Measurements from ENCODE around the gene GTF2H1. TPM values are rescaled to one million over a fixed set of nuclear protein-coding genes. Genes with fewer than 3 reads are reported as not detected.
"Not testable (repeated sequence)": the region's sequence is repeated elsewhere in the genome, so short reads cannot be mapped to it uniquely, and the experiment has no call there.

GTF2H1 gene
- total RNA-seq, 1 donor from 2014 or later, result 24.4 TPM

GRCh38 chr11:18397921-18398320, 75.6 kb downstream of the GTF2H1 start:
- ATAC-seq (ENCODE audit: poor library complexity) (no peak), DNase-seq (no peak)
- intact Hi-C loops (cut with DNase I), result loop anchor here (5.0 kb wide), 1 partner anchor 76 kb away; the partner anchor contains the start of genes GTF2H1 and HPS5

DNA sequence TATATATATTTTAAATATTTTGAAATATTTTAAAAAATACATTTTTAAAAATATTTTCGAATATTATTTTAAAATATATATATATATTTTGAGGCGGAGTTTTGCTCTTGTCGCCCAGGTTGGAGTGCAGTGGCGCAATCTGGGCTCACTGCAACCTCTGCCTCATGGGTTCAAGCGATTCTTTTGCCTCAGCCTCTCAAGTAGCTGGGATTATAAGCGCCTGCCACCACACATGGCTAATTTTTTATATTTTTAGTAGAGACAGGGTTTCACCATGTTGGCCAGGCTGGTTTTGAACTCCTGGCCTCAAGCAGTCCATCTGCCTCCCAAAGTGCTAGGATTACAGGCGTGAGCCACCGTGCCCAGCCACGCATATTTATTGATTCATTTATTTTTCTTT, 78.7 kb downstream of the GTF2H1 start:
- intact Hi-C loops (cut with DNase I); ATAC-seq (ENCODE audit: poor library complexity); DNase-seq: not testable (repeated sequence)

- DNase-seq, result no peak
- ATAC-seq (ENCODE audit: poor library complexity), result no peak
- intact Hi-C loops (cut with DNase I), result no loop called here
Observed at GRCh38 chr11:18404062-18404461, 81.7 kb downstream of the GTF2H1 start.

DNA sequence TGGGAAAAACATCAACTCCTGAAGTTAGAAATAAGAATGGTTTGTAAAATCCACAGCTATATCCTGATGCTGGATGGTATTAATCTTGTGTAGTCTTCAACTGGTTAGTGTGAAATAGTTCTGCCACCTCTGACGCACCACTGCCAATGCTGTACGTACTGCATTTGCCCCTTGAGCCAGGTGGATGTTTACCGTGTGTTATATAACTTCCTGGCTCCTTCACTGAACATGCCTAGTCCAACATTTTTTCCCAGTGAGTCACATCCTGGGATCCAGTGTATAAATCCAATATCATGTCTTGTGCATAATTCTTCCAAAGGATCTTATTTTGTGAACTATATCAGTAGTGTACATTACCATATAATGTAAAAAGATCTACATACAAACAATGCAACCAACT, 85.0 kb downstream of the GTF2H1 start:
- intact Hi-C loops (cut with DNase I); DNase-seq; ATAC-seq (ENCODE audit: poor library complexity): not testable (repeated sequence)

DNA sequence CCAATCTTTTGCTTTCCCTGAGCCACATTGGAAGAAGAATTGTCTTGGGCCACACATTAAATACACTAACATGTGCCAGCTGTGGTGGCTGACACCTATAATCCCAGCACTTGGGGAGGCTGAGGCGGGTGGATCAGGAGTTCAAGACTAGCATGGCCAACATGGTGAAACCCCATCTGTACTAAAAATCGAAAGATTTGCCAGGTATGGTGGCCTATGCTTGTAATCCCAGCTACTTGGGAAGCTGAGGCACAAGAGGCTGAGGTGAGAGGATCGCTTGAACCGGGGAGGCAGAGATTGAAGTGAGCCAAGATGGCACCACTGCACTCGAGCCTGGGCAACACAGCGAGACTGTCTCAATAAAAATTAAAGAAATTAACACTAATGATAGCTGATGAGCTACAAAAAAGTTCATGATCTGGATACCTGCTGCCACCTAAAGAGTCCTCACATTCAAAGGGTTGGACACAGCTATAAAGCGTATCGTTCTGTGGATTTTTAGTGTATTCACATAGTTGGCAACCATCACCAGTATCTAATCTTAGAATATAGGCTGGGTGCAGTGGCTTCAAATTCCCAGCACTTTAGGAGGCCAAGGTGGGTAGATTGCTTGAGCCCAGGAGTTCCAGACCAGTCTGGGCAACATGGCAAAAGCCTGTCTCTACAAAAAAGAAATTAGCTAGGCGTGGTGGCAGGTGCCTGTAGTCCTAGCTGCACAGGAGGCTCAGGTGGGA, 86.4 kb downstream of the GTF2H1 start:
- intact Hi-C loops (cut with DNase I), result no loop called here
- ATAC-seq (ENCODE audit: poor library complexity) (no peak), DNase-seq (no peak)

DNA sequence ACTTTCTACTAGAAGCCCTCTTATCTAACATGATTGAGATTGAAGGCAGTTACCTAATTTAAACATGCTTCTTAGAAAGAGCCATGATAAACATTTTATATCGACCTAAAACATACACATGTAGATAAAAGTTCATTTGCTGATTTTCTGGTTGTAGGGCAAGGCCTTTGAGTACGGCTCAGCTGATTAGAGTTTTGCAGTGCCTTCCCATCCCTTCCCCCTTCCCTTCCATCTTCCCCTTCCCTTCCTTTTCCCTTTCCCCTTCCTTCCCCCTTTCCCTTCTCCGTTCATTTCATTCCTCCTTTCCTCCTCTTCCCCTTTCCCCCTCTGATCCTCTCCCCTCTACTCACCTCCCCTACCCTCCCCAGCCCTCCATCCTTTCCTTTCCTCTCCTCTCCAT, 94.1 kb downstream of the GTF2H1 start:
- intact Hi-C loops (cut with DNase I), result no loop called here
- ATAC-seq (ENCODE audit: poor library complexity) (no peak), DNase-seq (no peak)

Small RNA genes within 50 kb of the gene (microRNA-seq; reads per million reads assigned to microRNA genes)
- not detected for gene MIR3159

Other genes starting within 250 kb of the GTF2H1 start
- gene SAAL1, start 216.5 kb upstream of the GTF2H1 start, total RNA-seq, result 7.3 TPM
- gene MRGPRX3, start 190.0 kb upstream of the GTF2H1 start, total RNA-seq, result not detected
- not detected for gene MRGPRX4, start 149.7 kb upstream of the GTF2H1 start, total RNA-seq
- not detected for gene SAA4, start 85.8 kb upstream of the GTF2H1 start, total RNA-seq
- gene SAA2, start 73.9 kb upstream of the GTF2H1 start, total RNA-seq, result 1.3 TPM
- 6.9 TPM for gene SAA1, start 56.3 kb upstream of the GTF2H1 start, total RNA-seq
- 11.4 TPM for gene HPS5, start 427 bp upstream of the GTF2H1 start, total RNA-seq
- 302 TPM for gene LDHA, start 72.0 kb downstream of the GTF2H1 start, total RNA-seq
- not detected for gene LDHC, start 89.8 kb downstream of the GTF2H1 start, total RNA-seq
- not detected for gene LDHAL6A, start 133.3 kb downstream of the GTF2H1 start, total RNA-seq
- 56.2 TPM for gene TSG101, start 204.4 kb downstream of the GTF2H1 start, total RNA-seq